ENCODE data around the gene CNPY2.

DNA sequence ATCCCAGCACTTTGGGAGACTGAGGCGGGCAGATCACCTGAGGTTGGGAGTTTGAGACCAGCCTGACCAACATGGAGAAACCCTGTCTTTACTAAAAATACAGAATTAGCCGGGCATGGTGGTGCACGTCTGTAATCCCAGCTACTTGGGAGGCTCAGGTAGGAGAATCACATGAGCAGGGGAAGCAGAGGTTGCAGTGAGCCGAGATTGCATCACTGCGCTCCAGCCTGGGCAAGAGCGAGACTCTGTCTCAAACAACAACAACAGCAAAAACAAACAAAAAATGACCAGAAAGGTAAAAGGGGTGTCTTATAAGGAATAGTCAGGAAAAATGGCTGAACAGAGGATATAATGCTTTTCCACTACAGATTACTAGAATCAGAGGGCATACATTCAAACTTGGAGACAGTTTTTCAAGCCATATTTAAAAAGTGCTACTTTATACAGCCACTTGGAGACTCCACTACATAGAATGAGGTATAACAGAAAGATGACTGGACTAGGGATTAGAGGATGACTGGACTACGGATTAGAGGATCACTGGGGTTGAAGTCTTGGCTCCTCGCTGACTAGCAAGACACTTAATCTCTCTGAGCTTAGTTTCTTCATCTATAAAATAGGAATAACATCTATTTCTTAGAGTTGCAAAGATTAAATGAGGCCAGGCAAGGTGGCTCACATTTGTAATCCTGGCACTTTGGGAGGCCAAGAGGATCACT, 10.8 kb downstream of the CNPY2 start:
- no peak for TF ChIP-seq POLR2A (IDR thresholded peaks at IDR 0.05; ENCODE audit: low read depth, low read length)
- no peak for TF ChIP-seq POLR2AphosphoS5 (IDR thresholded peaks at IDR 0.05; ENCODE audit: low read depth, low read length)

Data from GM12892 (cell line).